ENCODE data around the gene AKAP7.
A peak's percentile ranks its signal among the peaks of the same experiment; 100 is the strongest.
"Not testable (repeated sequence)": the region's sequence is repeated elsewhere in the genome, so short reads cannot be mapped to it uniquely, and the experiment has no call there.

Gene AKAP7

GRCh38 chr6:131135244-131136020, at the start of gene AKAP7:
Gene AKAP7 (plus strand): TSS chr6:131135467. CDS start chr6:131135764, 297 bp downstream.
- DNase-seq (ENCODE audit: extremely low spot score, insufficient read length, low read depth) (peak; percentile 44), FAIRE-seq (no peak)

DNA sequence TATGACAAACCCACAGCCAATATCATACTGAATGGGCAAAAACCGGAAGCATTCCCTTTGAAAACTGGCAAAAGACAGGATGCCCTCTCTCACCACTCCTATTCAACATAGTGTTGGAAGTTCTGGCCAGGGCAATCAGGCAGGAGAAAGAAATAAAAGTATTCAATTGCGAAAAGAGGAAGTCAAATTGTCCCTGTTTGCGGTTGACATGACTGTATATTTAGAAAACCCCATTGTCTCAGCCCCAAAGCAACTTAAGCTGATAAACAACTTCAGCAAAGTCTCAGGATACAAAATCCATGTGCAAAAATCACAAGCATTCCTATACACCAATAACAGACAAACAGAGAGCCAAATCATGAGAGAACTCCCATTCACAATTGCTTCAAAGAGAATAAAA, 44.9 kb upstream of the AKAP7 start:
- not testable (repeated sequence) for DNase-seq (ENCODE audit: extremely low spot score, insufficient read length, low read depth)

GRCh38 chr6:131091944-131092343, 43.3 kb upstream of the AKAP7 start:
- FAIRE-seq; DNase-seq (ENCODE audit: extremely low spot score, insufficient read length, low read depth): not testable (repeated sequence)

More for the DNA sequence above, 44.9 kb upstream of the AKAP7 start:
- FAIRE-seq, result not testable (repeated sequence)

DNA sequence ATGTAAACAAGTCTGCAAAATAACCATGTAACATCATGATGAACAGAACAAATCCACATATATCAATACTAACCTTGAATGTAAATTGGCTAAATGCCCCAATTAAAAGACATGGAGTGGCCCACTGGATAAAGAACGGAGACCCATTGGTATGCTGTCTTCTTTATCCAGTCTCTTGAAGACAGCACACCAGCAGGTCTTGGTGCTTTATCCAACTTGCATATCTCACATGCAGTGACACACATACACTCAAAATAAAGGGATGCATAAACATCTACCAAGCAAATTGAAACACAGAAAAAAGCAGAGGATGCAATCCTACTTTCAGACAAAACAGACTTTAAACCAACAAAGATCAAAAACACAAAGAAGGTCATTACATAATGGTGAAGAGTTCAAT, 41.9 kb upstream of the AKAP7 start:
- no peak for FAIRE-seq
- no peak for DNase-seq (ENCODE audit: extremely low spot score, insufficient read length, low read depth)

DNA sequence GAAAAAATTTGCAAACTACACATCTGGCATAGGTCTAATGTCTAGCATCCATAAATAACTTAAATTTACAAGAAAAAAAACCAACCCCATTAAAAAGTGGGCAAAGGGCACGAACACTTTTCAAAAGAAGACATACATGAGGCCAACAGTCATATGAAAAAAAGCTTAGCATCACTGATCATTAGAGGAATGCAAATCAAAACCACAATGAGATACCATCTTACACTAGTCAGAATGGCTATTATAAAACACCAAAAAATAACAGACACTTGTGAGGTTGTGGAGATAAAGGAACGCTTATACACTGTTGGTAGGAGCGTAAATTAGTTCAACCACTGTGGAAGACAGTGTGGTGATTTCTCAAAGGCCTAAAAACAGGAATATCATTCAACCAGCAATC, 38.5 kb upstream of the AKAP7 start:
- FAIRE-seq (no peak), DNase-seq (ENCODE audit: extremely low spot score, insufficient read length, low read depth) (no peak)

GRCh38 chr6:131101911-131102680, 33.2 kb upstream of the AKAP7 start:
- FAIRE-seq, result no peak
- DNase-seq (ENCODE audit: extremely low spot score, insufficient read length, low read depth), result no peak

GRCh38 chr6:131103296-131103695, 32.0 kb upstream of the AKAP7 start:
- no peak for DNase-seq (ENCODE audit: extremely low spot score, insufficient read length, low read depth)
- no peak for FAIRE-seq

- DNase-seq (ENCODE audit: extremely low spot score, insufficient read length, low read depth) (no peak), FAIRE-seq (no peak)
Measured at GRCh38 chr6:131103901-131104300, 31.4 kb upstream of the AKAP7 start.

- DNase-seq (ENCODE audit: extremely low spot score, insufficient read length, low read depth), result no peak
- FAIRE-seq, result no peak
Measured at GRCh38 chr6:131107151-131107550, 28.1 kb upstream of the AKAP7 start.

DNA sequence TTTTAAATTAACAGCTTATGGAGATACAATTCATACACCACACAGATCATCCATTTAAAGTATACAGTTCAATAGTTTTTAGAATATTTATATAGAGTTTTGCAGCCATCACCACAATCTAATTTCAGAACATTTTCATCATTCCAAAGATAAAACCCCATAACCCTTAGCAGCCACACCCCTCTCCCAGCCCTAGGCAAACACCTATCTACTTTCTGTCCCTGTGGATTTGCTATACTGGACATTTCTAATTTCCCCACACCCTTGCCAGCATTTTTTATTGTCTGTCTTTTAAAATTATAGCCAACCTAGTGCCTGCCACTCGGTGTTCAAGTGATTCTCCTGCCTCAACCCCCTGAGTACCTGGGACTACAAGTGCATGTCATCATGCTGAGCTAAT, 23.0 kb upstream of the AKAP7 start:
- FAIRE-seq, result no peak
- DNase-seq (ENCODE audit: extremely low spot score, insufficient read length, low read depth), result no peak

DNA sequence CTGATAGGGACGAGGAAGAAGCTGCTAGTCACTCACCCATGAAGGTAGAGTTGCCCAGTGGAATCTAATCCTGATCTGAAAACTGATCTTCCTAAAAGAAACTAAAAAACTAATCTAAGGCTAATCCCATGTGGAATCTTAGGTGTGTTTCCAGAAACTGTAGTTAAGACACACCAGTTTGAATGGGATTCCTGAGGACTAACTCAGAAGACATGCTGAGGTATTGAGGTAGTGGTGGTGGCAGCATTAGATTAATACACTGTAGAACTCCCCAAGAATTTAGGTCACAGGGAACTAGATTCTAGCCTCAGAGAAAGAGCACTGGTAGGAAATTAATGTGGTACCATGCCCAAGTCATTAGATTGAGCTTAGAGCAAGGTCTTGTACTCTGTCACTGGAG, 19.6 kb upstream of the AKAP7 start:
- FAIRE-seq (no peak), DNase-seq (ENCODE audit: extremely low spot score, insufficient read length, low read depth) (no peak)

- no peak for FAIRE-seq
- DNase-seq (ENCODE audit: extremely low spot score, insufficient read length, low read depth), result no peak
Measured at GRCh38 chr6:131116321-131116720, 18.9 kb upstream of the AKAP7 start.

- FAIRE-seq, result peak; percentile 80
- DNase-seq (ENCODE audit: extremely low spot score, insufficient read length, low read depth), result no peak
Measured at GRCh38 chr6:131116755-131117360, 18.4 kb upstream of the AKAP7 start.

- FAIRE-seq (no peak), DNase-seq (ENCODE audit: extremely low spot score, insufficient read length, low read depth) (no peak)
Measured at GRCh38 chr6:131117878-131118277, 17.4 kb upstream of the AKAP7 start.

DNA sequence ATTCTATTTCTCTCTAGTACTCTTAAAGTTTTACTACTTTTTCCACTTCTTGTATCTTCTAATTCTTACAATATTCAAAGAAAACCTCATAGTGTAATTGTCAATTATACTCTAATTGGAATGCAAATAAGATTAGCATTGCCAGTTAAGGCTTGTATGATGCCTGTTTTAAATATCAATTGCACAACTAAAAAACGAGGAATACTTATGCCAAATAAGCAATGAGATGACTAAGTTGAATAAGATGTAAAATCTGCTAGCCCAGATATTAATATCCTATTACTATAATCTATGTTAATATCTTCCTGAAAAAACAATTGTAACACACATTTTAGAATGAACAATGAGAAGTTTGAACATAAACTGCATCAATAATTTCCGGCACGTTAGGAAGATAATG, 13.3 kb upstream of the AKAP7 start:
- DNase-seq (ENCODE audit: extremely low spot score, insufficient read length, low read depth) (no peak), FAIRE-seq (no peak)

DNA sequence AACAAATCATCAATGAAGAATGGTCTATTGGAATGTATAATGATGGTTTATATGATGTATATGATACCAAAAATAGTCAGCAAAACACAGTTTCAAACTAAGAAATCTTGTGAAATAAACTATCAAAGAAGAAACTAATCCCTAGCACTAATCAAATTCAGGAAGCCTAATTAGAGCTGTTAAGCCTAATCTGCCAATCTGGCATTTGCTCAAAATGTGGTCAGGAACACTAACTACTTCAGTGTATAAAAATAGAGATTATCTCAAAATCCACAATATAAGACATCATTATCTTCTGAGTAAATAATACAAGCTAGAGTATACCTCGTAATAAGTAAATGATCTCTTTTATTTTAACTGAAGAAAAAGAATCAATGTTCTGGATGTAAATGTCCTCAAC, 12.8 kb upstream of the AKAP7 start:
- no peak for FAIRE-seq

DNA sequence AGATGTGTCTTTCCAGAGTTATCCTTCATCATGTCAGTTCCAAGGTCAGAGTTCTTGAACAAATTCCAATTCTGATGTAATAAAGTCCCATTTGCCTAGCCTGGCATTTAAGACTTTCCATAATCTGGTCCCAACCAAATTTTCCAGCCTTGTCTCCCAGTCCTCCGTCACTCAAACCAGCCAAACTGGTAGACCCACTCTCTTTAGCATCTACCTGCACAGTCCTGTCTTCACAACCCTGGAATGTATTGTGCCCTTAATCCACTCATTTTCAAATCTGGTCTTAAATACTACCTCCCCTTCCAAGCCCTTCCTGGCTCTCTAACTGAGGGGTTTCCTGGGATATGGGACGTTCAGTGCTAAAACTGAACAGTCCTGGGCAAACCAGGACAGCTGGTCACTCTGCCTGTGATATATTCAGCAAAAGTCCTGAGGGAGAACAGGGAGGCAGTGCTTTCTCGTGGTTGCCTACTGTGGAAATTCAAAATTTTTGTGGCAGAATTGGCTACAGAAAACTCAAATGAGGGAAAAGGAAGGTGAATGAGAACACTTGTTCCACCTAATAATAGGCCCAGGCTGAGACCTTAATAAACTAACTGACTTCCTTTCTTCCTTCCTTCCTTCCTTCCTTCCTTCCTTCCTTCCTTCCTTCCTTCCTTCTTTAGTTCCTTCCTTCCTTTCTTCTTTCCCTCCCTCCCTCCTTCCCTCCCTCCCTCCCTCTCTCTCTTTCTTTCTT, 10.8 kb upstream of the AKAP7 start:
- no peak for FAIRE-seq

More for the DNA sequence above, 12.8 kb upstream of the AKAP7 start:
- no peak for DNase-seq (ENCODE audit: extremely low spot score, insufficient read length, low read depth)

GRCh38 chr6:131125431-131125830, 9.8 kb upstream of the AKAP7 start:
- FAIRE-seq (no peak), DNase-seq (ENCODE audit: extremely low spot score, insufficient read length, low read depth) (no peak)

More for the DNA sequence above, 10.8 kb upstream of the AKAP7 start:
- DNase-seq (ENCODE audit: extremely low spot score, insufficient read length, low read depth), result no peak

- FAIRE-seq (no peak), DNase-seq (ENCODE audit: extremely low spot score, insufficient read length, low read depth) (no peak)
Measured at GRCh38 chr6:131129689-131130553, 5.3 kb upstream of the AKAP7 start.
